VCaP (cell line): Measurements from ENCODE around the gene PACS2.
A peak's percentile ranks its signal among the peaks of the same experiment; 100 is the strongest.

ENCODE experiments used
- H3K27ac ChIP-seq: fragments of 450-650 bp; 2 replicates; pipeline ENCODE4 v1.5.1; 2017
- TF ChIP-seq, protein P1 (sequence below): fragments of 450-650 bp; conservative IDR thresholded peaks from 2 replicates; pipeline ENCODE4 v1.5.1; 2017; ENCODE audit warnings: mild to moderate bottlenecking, moderate library complexity

PACS2 gene

DNA sequence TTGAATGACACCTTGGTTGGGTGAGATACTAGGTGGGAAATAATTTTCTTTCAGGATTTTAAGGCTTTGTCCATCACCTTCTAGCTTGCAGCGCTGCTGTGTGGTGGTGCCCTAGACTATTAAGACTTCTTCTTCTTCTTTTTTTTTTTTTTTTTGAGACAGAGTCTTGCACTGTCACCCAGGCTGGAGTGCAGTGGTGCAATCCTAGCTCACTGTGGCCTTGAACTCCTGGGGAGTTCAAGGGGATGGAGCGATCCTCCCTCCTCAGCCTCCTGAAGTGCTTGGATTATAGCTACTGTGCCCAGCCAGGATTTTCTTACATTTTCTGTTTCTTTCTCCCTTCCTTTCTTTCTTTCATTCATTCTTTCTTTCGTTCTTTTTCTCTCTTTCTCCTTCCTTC lies 94.8 kb downstream of the PACS2 start:
- TF ChIP-seq, protein P1, sequence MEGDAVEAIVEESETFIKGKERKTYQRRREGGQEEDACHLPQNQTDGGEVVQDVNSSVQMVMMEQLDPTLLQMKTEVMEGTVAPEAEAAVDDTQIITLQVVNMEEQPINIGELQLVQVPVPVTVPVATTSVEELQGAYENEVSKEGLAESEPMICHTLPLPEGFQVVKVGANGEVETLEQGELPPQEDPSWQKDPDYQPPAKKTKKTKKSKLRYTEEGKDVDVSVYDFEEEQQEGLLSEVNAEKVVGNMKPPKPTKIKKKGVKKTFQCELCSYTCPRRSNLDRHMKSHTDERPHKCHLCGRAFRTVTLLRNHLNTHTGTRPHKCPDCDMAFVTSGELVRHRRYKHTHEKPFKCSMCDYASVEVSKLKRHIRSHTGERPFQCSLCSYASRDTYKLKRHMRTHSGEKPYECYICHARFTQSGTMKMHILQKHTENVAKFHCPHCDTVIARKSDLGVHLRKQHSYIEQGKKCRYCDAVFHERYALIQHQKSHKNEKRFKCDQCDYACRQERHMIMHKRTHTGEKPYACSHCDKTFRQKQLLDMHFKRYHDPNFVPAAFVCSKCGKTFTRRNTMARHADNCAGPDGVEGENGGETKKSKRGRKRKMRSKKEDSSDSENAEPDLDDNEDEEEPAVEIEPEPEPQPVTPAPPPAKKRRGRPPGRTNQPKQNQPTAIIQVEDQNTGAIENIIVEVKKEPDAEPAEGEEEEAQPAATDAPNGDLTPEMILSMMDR: no peak
- no peak overlapping the region for H3K27ac ChIP-seq

DNA sequence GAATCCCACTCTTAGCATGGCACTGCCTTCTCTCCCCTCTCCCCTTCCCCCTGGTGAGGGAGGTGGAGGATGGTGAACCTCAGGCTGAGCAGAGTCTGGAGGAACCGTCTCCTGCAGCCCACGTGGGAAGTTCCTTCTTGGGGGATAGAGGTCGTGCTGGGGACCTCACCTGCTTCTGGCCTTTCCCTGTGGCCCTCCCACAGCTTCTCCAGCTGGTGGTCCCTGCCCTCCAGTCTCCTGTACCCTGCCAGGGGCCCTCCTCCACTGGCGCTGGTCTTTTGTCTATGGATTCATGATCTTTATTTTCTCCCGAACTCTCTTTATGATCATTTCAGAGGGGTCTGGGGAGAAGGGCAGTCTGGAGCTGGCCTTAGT lies 96.1 kb downstream of the PACS2 start:
- TF ChIP-seq, protein P1: no peak
- H3K27ac ChIP-seq: peak overlapping the region; percentile 36; the same call in 1 of the 2 replicates

DNA sequence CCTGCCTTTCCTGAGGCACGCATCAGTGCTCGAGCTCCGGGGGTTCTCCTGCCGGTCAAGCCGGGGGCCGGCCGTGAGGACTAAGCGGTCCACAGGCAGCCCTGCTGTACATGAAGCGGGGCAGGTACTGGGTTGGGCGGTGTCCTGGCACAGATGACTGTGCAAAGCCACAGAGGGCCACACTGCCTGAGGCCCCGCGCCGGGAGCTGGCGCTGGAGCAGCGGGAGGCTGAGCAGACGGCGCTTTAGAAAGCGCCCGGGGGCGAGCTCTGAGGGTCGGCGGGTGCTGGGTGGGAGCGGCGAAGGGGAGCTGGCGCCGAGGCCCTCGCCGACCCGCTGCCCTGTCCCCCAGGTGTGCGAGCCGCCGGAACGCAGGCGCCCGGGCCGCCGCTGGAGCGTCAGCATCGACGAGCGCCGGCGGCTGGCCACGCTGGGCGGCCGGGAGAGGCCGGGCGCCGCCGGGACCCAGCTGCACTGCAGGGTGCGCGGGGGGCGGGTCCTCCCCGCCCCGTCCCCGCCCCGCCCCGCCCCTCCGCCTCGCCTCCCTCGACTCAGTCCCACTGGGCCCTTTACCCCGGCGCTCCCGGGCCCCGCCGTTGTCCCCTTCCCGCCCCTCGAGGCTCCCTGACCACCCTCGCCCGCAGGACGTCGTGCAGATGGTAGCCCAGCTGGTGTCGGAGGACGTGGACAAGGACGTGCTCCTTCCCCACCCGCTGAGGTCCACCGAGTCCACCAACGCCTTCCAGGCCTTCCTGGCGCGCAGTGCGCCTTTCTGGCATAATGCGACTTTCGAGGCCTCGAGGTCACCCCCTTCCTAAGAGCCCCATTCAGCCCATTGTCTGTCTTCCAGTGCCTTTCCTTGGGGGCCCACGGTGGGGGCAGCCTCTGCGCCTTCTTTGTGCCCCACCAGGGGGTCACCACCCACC lies 96.7 kb downstream of the PACS2 start:
- TF ChIP-seq, protein P1: no peak
- peak overlapping the region; percentile 36; the same call in 1 of the 2 replicates for H3K27ac ChIP-seq

DNA sequence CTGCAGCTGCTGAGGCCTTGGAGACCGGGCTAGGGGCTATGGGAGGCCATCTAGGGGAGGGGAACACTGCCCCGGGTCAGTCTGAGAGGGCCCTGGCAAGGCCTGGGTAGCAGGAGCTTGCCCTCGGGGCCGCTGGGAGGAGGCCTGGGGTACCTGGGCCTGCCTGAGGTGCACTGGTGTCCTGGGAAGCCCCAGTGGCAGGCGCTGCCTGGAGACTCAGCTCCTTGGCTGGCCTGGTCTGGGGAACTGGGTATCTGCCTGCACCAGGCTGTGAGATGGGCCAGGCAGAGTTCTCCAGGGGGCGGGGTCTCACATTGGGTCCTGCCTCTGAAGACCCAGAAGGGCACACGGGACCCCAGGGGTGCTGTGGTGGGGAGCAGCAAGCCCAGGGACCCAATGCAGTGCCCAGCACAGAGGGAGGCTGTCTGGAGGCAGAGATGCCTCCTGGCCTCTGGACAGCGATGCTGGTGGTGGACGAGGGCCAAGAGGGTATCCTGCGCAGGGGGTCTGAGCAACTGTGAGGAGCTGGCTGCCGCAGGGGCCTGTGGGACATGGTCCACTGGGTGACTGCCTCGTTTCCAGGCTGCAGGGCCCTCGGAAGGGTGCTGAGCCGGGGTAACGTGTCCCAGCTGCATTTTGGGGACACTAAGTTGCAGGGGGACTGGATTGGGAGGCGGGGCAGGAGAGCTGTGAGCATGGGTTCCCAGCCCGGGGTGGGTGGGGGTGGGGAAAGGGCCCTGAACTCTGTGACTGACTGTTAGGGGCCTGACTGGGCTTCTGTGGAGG lies 97.6 kb downstream of the PACS2 start:
- TF ChIP-seq, protein P1: no peak
- no peak overlapping the region for H3K27ac ChIP-seq

DNA sequence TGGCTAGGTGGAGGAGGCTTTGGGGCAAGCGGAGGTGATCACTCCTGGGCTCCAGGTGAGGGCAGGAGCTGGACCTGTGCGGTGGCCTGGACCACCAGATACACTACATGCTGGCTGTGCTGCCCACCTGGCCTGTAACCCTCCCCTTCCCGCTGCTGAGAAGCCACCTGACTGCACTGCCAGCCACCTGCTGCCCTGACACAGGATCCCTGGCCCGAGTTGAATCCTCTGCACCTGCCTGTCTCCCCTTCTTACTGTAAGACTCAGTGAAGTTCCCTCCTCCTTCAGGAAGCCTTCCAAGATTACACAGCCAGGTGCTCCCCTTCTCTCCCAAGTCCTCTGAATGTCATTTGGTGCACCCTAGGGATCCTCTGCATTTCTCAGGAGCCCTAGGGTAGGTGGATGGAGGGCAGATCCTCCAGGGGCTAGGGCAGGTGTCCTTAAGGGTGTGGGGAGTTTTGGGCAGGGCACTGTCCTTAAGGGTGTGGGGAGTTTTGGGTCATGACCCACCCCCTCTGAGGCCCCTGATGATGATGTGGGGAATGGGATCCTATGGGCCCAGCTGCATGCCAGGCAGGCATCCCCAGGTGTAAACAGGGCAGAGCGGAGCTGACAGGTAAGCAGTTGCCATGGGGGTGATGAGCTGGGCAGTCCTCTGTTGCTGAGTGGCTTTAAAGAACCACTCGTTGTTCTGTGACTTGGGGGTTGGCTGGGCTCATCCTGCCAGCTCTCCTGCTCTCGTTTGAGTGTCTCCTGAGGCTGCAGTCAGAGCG lies 98.4 kb downstream of the PACS2 start:
- TF ChIP-seq, protein P1: no peak
- H3K27ac ChIP-seq: no peak overlapping the region

DNA sequence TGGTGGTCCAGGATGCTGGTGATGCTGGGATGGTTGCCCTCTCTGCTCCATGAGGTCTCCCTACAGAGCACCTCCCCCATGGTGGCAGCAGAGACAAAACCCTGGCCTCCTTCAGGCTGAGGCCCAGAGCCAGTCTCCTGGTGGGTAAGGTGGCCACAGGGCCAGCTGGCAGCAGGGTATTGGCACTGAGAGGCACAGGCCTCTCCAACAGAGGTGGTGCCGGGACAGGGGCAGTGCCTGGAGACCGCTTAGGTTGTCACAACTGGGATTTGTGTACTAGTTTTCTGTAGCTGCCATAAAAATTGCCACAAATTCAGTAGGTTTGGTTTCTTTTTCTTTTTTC lies 99.0 kb downstream of the PACS2 start:
- H3K27ac ChIP-seq: no peak overlapping the region
- TF ChIP-seq, protein P1: no peak
